Hepatic stellate cell (primary cell): ENCODE data around the gene OR52E4.

Experiments used
- DNase-seq: peaks from one replicate; pipeline ENCODE4 v3.0.0; 2011; ENCODE audit warnings: low spot score

OR52E4 gene

GRCh38 chr11:5929571-5930368 is 49.3 kb downstream of the OR52E4 start:
- no peak for DNase-seq

GRCh38 chr11:5930614-5931013 is 50.2 kb downstream of the OR52E4 start:
- no peak for DNase-seq

GRCh38 chr11:5931061-5931460 is 50.6 kb downstream of the OR52E4 start:
- DNase-seq = no peak

- no peak for DNase-seq
Observed at GRCh38 chr11:5932671-5933070, 52.2 kb downstream of the OR52E4 start.

- no peak for DNase-seq
Observed at GRCh38 chr11:5933116-5933515, 52.7 kb downstream of the OR52E4 start.
